GM21367 (cell line): ENCODE data around the gene TMEM51.

Experiments used
- ATAC-seq: cut with Tn5 transposase; IDR thresholded peaks from one replicate; pipeline ENCODE4 v1.9.1; 2021; ENCODE audit not compliant: unreplicated experiment

Gene TMEM51

GRCh38 chr1:15153184-15153841 lies at the start of gene TMEM51:
Gene TMEM51 (plus strand): TSS chr1:15153747. CDS start chr1:15215088, 61,341 bp downstream.
- no peak for ATAC-seq

GRCh38 chr1:15103906-15104305 lies 49.6 kb upstream of the TMEM51 start:
- no peak for ATAC-seq

GRCh38 chr1:15104768-15105167 lies 48.8 kb upstream of the TMEM51 start:
- ATAC-seq = no peak

- no peak for ATAC-seq
Observed at GRCh38 chr1:15106608-15107007, 46.9 kb upstream of the TMEM51 start.

- no peak for ATAC-seq
Observed at GRCh38 chr1:15107058-15107687, 46.4 kb upstream of the TMEM51 start.

- ATAC-seq = no peak
Observed at GRCh38 chr1:15107911-15108310, 45.6 kb upstream of the TMEM51 start.

GRCh38 chr1:15110128-15110866 lies 43.2 kb upstream of the TMEM51 start:
- no peak for ATAC-seq

GRCh38 chr1:15110867-15111230 lies 42.7 kb upstream of the TMEM51 start:
- ATAC-seq = no peak

- ATAC-seq = no peak
Observed at GRCh38 chr1:15113146-15113545, 40.4 kb upstream of the TMEM51 start.

- no peak for ATAC-seq
Observed at GRCh38 chr1:15114884-15115283, 38.7 kb upstream of the TMEM51 start.

GRCh38 chr1:15115542-15116330 lies 37.8 kb upstream of the TMEM51 start:
- no peak for ATAC-seq

GRCh38 chr1:15116966-15117365 lies 36.6 kb upstream of the TMEM51 start:
- no peak for ATAC-seq

GRCh38 chr1:15117671-15118325 lies 35.7 kb upstream of the TMEM51 start:
- no peak for ATAC-seq

GRCh38 chr1:15118579-15118978 lies 35.0 kb upstream of the TMEM51 start:
- ATAC-seq = no peak

GRCh38 chr1:15120251-15120945 lies 33.1 kb upstream of the TMEM51 start:
- no peak for ATAC-seq

- ATAC-seq = no peak
Observed at GRCh38 chr1:15122331-15122730, 31.2 kb upstream of the TMEM51 start.

- ATAC-seq = no peak
Observed at GRCh38 chr1:15123270-15123669, 30.3 kb upstream of the TMEM51 start.

- ATAC-seq = no peak
Observed at GRCh38 chr1:15123925-15124324, 29.6 kb upstream of the TMEM51 start.

- ATAC-seq = no peak
Observed at GRCh38 chr1:15124362-15125100, 29.0 kb upstream of the TMEM51 start.
